Measurements from ENCODE around the gene CEP83. TPM values are rescaled to one million over a fixed set of nuclear protein-coding genes. Genes with fewer than 3 reads are reported as not detected.
A peak's percentile ranks its signal among the peaks of the same experiment; 100 is the strongest.
"Not testable (repeated sequence)": the region's sequence is repeated elsewhere in the genome, so short reads cannot be mapped to it uniquely, and the experiment has no call there.

CEP83 gene
- polyA plus RNA-seq, 1 donor from 2014 or later = 7.5 TPM

- Mint-ChIP-seq H3K4me1 (peaks cover 13 to 17% (median 16%) of the 10 kb centered on the region in 3 donors), H3K27me3 (no peaks in the 10 kb centered on the region), H3K9me3 (peaks cover 0 to 2% (median 0%) of the 10 kb centered on the region in 3 donors), H3K27ac (peak overlapping the region; percentile 83 to 95 (median 84)), H3K36me3 (no peaks in the 10 kb centered on the region), H3K4me3 (peak overlapping the region; percentile 87 to 97 (median 96))
Measured at GRCh38 chr12:94458877-94459727, 565 bp downstream of the CEP83 start.

DNA sequence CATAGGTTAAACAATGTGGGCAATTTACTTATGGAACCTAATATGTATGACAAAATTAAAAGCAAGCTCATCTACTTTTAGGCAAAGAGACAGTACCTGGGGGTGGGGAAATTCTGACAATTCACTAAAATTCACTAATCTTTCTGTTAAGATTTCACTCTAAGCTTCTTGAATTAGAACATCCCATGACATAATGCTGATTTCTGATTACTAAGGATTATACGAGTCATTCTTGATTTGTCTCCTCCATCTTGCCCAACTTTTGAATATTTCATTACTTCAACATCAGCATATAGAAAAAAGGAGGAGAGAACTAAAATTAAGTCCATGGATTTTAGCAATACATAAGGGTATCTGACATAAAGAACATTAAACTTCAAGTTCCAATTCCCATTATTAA is 2.4 kb downstream of the CEP83 start:
- H3K4me1 Mint-ChIP-seq = peaks cover 13 to 17% (median 16%) of the 10 kb centered on the region in 3 donors
- peak overlapping the region in 1 of 4 donors; percentile 21 for H3K4me3 Mint-ChIP-seq
- H3K9me3 Mint-ChIP-seq = no peaks in the 10 kb centered on the region
- H3K36me3 Mint-ChIP-seq = peaks cover 2% of the 10 kb centered on the region
- no peaks in the 10 kb centered on the region for H3K27me3 Mint-ChIP-seq
- peak overlapping the region in 1 of 3 donors; percentile 15 for H3K27ac Mint-ChIP-seq

GRCh38 chr12:94454318-94454717 is 5.3 kb downstream of the CEP83 start:
- H3K27ac Mint-ChIP-seq, H3K36me3 Mint-ChIP-seq, H3K9me3 Mint-ChIP-seq, H3K27me3 Mint-ChIP-seq: not testable (repeated sequence)
- peaks cover 11 to 20% (median 12%) of the 10 kb centered on the region in 3 donors for H3K4me1 Mint-ChIP-seq
- H3K4me3 Mint-ChIP-seq = peak overlapping the region in 1 of 4 donors; percentile 33

GRCh38 chr12:94445662-94446061 is 14.0 kb downstream of the CEP83 start:
- peaks cover 3% of the 10 kb centered on the region for H3K36me3 Mint-ChIP-seq
- peaks cover 2 to 11% (median 5%) of the 10 kb centered on the region in 3 donors for H3K9me3 Mint-ChIP-seq
- H3K27me3 Mint-ChIP-seq = no peaks in the 10 kb centered on the region
- no peak overlapping the region for H3K4me3 Mint-ChIP-seq
- H3K27ac Mint-ChIP-seq = no peak overlapping the region
- H3K4me1 Mint-ChIP-seq = peaks cover 6 to 10% (median 8%) of the 10 kb centered on the region in 3 donors

- H3K36me3 Mint-ChIP-seq = peaks cover 9% of the 10 kb centered on the region
- no peaks in the 10 kb centered on the region for H3K27me3 Mint-ChIP-seq
- peaks cover 3 to 7% (median 3%) of the 10 kb centered on the region in 3 donors for H3K4me1 Mint-ChIP-seq
- no peak overlapping the region for H3K27ac Mint-ChIP-seq
- peak overlapping the region in 1 of 4 donors; percentile 57 for H3K4me3 Mint-ChIP-seq
- peaks cover 0 to 9% (median 5%) of the 10 kb centered on the region in 3 donors for H3K9me3 Mint-ChIP-seq
Measured at GRCh38 chr12:94437303-94437702, 22.4 kb downstream of the CEP83 start.

GRCh38 chr12:94435511-94435927 is 24.1 kb downstream of the CEP83 start:
- peaks cover 2 to 9% (median 3%) of the 10 kb centered on the region in 3 donors for H3K4me1 Mint-ChIP-seq

DNA sequence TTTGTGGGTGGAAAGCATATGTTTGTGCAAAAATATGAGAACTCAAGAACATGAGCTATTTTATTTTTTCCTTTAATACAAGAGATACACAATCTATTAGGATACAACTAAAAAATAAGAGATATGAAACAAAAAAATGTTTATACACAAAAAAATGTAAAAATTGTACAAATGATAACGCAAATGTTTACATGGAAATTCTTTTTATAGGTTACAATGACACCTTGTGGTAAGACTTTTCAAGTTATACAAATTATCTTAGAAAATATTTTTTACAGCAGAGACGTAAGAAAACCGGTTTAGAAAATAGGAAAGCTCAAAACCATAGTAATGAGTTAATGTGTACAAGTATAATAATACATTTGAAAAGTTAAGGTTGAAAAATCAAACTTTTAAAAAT is 25.5 kb downstream of the CEP83 start:
- no peaks in the 10 kb centered on the region for H3K27me3 Mint-ChIP-seq
- no peak overlapping the region for H3K27ac Mint-ChIP-seq
- H3K9me3 Mint-ChIP-seq = peaks cover 0 to 12% (median 12%) of the 10 kb centered on the region in 3 donors
- peaks cover 14% of the 10 kb centered on the region for H3K36me3 Mint-ChIP-seq
- H3K4me3 Mint-ChIP-seq = no peak overlapping the region
- peaks cover 2 to 9% (median 3%) of the 10 kb centered on the region in 3 donors for H3K4me1 Mint-ChIP-seq

More at GRCh38 chr12:94435511-94435927, 24.1 kb downstream of the CEP83 start:
- peaks cover 14% of the 10 kb centered on the region for H3K36me3 Mint-ChIP-seq
- H3K9me3 Mint-ChIP-seq = peaks cover 0 to 9% (median 8%) of the 10 kb centered on the region in 3 donors
- no peak overlapping the region for H3K27ac Mint-ChIP-seq
- H3K4me3 Mint-ChIP-seq = no peak overlapping the region
- H3K27me3 Mint-ChIP-seq = no peaks in the 10 kb centered on the region

DNA sequence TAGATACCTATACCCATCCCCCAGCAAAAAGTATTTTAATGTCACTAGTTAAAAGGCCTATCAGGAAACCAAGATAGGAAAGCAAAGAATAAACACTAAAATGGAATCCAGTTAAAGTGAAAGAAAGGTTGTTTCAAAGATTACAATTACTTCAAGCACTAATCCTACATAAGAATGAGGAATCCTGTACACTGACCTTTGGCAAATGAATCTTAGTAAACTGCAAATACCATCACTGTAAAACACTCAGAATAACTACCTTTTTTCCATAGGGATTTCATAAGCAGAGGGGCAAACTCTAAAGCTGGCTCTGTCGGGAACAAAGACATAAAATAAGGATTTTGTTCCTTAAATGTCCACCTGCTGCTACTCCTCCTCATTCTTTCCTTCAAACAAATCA is 25.9 kb downstream of the CEP83 start:
- H3K36me3 Mint-ChIP-seq = peaks cover 10% of the 10 kb centered on the region
- no peak overlapping the region for H3K4me3 Mint-ChIP-seq
- no peak overlapping the region for H3K27ac Mint-ChIP-seq
- H3K9me3 Mint-ChIP-seq = peaks cover 0 to 13% (median 12%) of the 10 kb centered on the region in 3 donors
- H3K4me1 Mint-ChIP-seq = peaks cover 2 to 9% (median 3%) of the 10 kb centered on the region in 3 donors
- no peaks in the 10 kb centered on the region for H3K27me3 Mint-ChIP-seq

- Mint-ChIP-seq H3K4me1 (peaks cover 3 to 7% (median 3%) of the 10 kb centered on the region in 3 donors), H3K9me3 (peaks cover 0 to 17% (median 13%) of the 10 kb centered on the region in 3 donors), H3K27me3 (no peaks in the 10 kb centered on the region), H3K4me3 (peak overlapping the region in 1 of 4 donors; percentile 35), H3K27ac (peak overlapping the region in 1 of 3 donors; percentile 17), H3K36me3 (peaks cover 7% of the 10 kb centered on the region)
Measured at GRCh38 chr12:94430304-94430703, 29.4 kb downstream of the CEP83 start.

DNA sequence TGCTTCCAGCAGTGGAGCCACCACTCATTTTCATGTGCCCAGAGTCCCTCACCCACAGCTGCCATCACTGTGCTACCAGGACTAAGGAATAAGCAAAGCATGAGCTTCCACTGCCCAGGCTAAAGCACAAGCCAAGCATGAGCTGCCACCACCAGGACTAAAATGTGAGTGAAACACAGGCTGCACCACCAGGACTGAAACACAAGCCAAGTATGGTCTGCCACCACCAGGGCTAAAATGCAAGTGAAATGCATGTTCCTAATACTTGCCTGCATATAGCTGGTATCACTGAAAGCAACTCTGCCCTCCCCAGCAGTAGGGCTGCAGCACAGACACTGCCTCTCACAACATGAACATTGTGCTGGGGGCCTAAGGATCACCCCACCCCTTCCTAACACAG is 30.0 kb downstream of the CEP83 start:
- H3K27me3 Mint-ChIP-seq = no peaks in the 10 kb centered on the region
- peaks cover 3 to 7% (median 3%) of the 10 kb centered on the region in 3 donors for H3K4me1 Mint-ChIP-seq
- peaks cover 7% of the 10 kb centered on the region for H3K36me3 Mint-ChIP-seq
- no peak overlapping the region for H3K27ac Mint-ChIP-seq
- H3K4me3 Mint-ChIP-seq = no peak overlapping the region
- peaks cover 0 to 17% (median 13%) of the 10 kb centered on the region in 3 donors for H3K9me3 Mint-ChIP-seq

DNA sequence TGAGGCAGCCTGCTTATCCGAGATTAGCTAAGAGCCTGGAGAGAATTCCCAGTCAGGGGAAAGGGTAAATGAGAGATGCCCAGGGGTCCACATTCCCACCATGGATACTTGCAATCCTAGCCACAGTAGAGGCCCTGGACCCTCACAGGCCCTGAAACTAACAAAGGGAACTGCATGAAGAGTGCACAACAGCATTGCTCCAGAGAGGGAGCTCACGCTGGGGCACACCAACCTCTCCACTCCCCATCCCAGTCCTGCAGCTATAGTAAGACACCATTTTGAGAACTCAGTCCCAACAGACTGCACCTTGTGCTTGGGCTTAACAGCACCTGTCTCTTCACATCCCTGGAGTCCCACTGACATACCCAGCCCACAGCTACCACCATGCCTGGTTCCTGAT is 30.5 kb downstream of the CEP83 start:
- Mint-ChIP-seq H3K27me3 (no peaks in the 10 kb centered on the region), H3K4me1 (peaks cover 3 to 7% (median 3%) of the 10 kb centered on the region in 3 donors), H3K9me3 (peaks cover 0 to 18% (median 13%) of the 10 kb centered on the region in 3 donors), H3K4me3 (no peak overlapping the region), H3K36me3 (peaks cover 7% of the 10 kb centered on the region), H3K27ac (no peak overlapping the region)

DNA sequence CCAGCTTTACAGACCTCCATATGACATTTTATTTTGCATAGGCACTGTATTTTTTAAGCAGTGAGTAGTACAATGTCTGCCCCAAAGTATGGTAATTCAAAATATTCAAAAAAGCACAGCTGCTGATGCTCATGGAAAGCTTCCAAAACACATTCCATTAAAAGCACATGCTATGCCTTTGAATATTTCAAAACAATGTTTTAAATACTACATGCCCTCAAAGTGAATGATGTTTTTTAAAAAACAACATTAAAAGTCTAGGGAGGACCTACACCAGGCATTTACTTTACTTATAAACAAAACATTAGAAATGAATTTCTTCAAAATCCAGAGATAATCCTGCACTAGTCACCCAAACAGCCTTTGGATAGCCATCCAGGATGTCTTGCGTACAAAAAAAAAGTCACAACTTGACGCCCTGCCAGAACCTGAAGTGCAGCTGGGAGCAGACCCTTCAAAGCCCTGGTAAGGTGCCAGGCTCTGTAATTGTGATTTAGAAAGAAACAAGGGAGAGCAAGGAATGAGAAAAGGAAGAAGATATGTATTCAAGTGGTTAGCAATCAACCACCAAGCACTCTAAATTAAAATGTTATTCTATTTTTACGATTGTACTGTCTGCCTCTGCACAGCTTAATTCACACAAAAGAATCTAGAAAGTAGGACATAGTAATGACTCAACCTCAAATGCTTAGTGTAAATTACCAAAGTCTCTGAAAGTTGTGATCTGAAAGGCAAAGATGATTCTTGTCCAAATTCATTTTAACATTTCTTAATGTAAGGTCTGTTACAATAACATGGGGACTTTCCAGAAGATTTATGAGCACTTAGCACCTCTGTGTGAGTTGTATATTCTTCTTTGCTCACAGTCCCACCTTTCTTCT is 31.9 kb downstream of the CEP83 start:
- H3K27me3 Mint-ChIP-seq = no peaks in the 10 kb centered on the region
- peaks cover 0 to 7% (median 3%) of the 10 kb centered on the region in 3 donors for H3K4me1 Mint-ChIP-seq
- peaks cover 7% of the 10 kb centered on the region for H3K36me3 Mint-ChIP-seq
- peak overlapping the region in 1 of 4 donors; percentile 21 for H3K4me3 Mint-ChIP-seq
- peaks cover 0 to 29% (median 13%) of the 10 kb centered on the region in 3 donors for H3K9me3 Mint-ChIP-seq
- no peak overlapping the region for H3K27ac Mint-ChIP-seq

GRCh38 chr12:94426049-94426448 is 33.6 kb downstream of the CEP83 start:
- Mint-ChIP-seq H3K9me3 (peaks cover 0 to 39% (median 13%) of the 10 kb centered on the region in 3 donors), H3K27me3 (no peaks in the 10 kb centered on the region), H3K27ac (no peak overlapping the region), H3K4me1 (peaks cover 0 to 2% (median 1%) of the 10 kb centered on the region in 3 donors), H3K36me3 (peaks cover 4% of the 10 kb centered on the region), H3K4me3 (no peak overlapping the region)

DNA sequence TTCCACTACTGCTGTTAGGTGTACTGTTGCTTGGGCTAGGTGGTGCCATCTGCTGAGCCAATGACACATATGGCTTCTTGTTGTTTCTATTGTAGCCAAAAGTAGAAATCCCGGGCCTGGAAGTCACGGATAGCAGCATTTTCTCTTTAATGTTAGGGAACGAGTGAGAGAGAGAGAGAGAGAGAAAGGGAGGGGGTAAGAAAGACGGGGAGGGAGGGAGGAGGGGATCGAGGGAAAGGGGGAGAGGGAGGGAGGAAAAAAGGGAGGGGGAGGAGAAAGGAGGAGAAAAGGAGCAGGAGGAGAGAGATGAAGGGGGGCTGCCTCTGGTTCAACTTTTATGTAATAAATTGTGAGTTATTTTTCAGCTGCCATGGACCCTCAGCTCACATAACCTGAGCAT is 34.8 kb downstream of the CEP83 start:
- not testable (repeated sequence) for H3K4me3 Mint-ChIP-seq, H3K27ac Mint-ChIP-seq, H3K4me1 Mint-ChIP-seq, H3K27me3 Mint-ChIP-seq, H3K36me3 Mint-ChIP-seq
- H3K9me3 Mint-ChIP-seq = peaks cover 0 to 29% (median 10%) of the 10 kb centered on the region in 3 donors

All from IgD-negative memory B cell (primary cell).